PFSK-1 (cell line): Measurements from ENCODE around the gene KIF1B.

Experiments
- FOXP2 ChIP-seq: optimal IDR thresholded peaks from 2 replicates; pipeline ENCODE3; 2011; ENCODE audit warnings: borderline replicate concordance, control low read depth, inconsistent platforms; ENCODE audit not compliant: insufficient read depth; ENCODE audit errors: extremely low read length, extremely low read depth
- POLR2AphosphoS5 ChIP-seq: IDR thresholded peaks from 2 replicates; pipeline ENCODE4 v1.6.1; 2012; ENCODE audit warnings: low read depth, mild to moderate bottlenecking, control low read depth, low read length, moderate library complexity
- SIN3A ChIP-seq: IDR thresholded peaks from 2 replicates; pipeline ENCODE4 v1.6.1; 2012; ENCODE audit warnings: mild to moderate bottlenecking, low read length, moderate library complexity, borderline replicate concordance; ENCODE audit not compliant: insufficient read depth
- TAF1 ChIP-seq: IDR thresholded peaks from 2 replicates; pipeline ENCODE4 v1.6.1; 2012; ENCODE audit warnings: low read length, control low read depth, borderline replicate concordance; ENCODE audit not compliant: insufficient read depth
- TF ChIP-seq, protein P1 (sequence below), 2 experiments: IDR thresholded peaks; 2 replicates each; pipeline versions ENCODE4 v1.6.1 to v1.8.0; 2011 to 2012; ENCODE audit warnings: low read depth in 2 of 2, low read length in 2 of 2, control low read depth in 1 of 2, inconsistent platforms in 1 of 2, mild to moderate bottlenecking in 1 of 2, moderate library complexity in 1 of 2; ENCODE audit not compliant: insufficient read depth in 1 of 2

KIF1B gene

GRCh38 chr1:10338611-10339010 is 128.2 kb downstream of the KIF1B start:
- TF ChIP-seq, protein P1, sequence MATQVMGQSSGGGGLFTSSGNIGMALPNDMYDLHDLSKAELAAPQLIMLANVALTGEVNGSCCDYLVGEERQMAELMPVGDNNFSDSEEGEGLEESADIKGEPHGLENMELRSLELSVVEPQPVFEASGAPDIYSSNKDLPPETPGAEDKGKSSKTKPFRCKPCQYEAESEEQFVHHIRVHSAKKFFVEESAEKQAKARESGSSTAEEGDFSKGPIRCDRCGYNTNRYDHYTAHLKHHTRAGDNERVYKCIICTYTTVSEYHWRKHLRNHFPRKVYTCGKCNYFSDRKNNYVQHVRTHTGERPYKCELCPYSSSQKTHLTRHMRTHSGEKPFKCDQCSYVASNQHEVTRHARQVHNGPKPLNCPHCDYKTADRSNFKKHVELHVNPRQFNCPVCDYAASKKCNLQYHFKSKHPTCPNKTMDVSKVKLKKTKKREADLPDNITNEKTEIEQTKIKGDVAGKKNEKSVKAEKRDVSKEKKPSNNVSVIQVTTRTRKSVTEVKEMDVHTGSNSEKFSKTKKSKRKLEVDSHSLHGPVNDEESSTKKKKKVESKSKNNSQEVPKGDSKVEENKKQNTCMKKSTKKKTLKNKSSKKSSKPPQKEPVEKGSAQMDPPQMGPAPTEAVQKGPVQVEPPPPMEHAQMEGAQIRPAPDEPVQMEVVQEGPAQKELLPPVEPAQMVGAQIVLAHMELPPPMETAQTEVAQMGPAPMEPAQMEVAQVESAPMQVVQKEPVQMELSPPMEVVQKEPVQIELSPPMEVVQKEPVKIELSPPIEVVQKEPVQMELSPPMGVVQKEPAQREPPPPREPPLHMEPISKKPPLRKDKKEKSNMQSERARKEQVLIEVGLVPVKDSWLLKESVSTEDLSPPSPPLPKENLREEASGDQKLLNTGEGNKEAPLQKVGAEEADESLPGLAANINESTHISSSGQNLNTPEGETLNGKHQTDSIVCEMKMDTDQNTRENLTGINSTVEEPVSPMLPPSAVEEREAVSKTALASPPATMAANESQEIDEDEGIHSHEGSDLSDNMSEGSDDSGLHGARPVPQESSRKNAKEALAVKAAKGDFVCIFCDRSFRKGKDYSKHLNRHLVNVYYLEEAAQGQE (IDR thresholded peaks at IDR 0.05; ENCODE audit: insufficient read depth in 1 of 2, low read depth in 2 of 2, low read length in 2 of 2): no peak
- TF ChIP-seq TAF1 (no peak), SIN3A (no peak), FOXP2 (no peak)

GRCh38 chr1:10339036-10339567 is 128.7 kb downstream of the KIF1B start:
- TF ChIP-seq FOXP2 (no peak), SIN3A (no peak), TAF1 (no peak), POLR2AphosphoS5 (no peak)
- TF ChIP-seq, protein P1 (IDR thresholded peaks at IDR 0.05; ENCODE audit: insufficient read depth in 1 of 2, low read depth in 2 of 2, low read length in 2 of 2): no peak

DNA sequence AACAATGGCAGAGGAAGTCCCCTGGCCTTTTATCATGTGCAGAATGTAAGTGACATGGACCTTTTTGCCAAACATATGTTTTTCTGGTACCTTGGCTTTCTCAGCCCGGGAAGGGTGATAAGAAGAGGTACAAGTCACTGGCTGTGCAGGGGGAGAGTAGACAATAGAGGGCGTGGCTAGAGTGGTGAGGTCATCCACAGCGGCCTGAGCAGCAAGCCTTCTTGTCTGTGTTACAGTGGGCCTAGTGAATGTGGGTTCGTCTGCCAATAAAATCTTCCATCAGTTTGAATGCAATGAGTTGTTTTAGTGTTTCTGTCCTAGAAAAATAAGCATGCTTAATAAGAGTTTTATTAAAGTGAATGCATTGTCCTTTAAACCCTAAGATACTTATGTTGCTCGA is 129.4 kb downstream of the KIF1B start:
- no peak for TF ChIP-seq TAF1
- no peak for TF ChIP-seq SIN3A
- no peak for TF ChIP-seq FOXP2

DNA sequence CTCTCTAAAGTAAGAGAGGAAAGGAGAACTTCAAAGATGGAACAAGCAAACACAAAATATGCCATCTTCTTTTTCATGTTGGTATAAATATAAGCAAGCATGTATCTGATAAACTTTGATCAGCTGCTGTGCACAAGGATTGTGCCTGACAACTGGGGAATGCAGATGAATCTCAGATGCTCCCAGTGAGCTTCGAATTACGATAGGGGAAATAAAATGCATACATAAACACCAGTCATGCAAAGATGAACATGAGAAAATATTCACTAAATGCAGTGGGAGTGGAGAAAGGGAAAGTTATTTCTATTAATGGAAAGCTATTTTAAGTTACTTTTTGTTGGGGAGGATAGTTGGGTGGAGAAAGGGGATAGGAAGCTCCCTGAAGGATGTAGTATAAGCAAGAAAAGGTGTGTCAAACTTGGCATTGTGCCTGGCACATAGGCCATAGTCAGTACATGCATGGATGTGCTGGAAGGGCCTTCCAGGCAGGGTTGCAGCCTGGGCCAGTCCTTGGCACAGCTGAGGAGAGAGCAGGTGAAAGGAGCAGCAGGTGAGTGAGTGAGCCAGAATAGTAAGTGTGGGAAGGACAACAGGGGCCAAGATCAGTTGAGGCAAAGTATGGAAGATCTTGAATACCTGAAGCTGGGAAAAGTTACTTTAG is 130.7 kb downstream of the KIF1B start:
- TF ChIP-seq FOXP2 (no peak), SIN3A (no peak), TAF1 (no peak), POLR2AphosphoS5 (no peak)
- TF ChIP-seq, protein P1 (IDR thresholded peaks at IDR 0.05; ENCODE audit: insufficient read depth in 1 of 2, low read depth in 2 of 2, low read length in 2 of 2): no peak

- TF ChIP-seq, protein P1 (IDR thresholded peaks at IDR 0.05; ENCODE audit: insufficient read depth in 1 of 2, low read depth in 2 of 2, low read length in 2 of 2): no peak
- TF ChIP-seq FOXP2 (no peak), TAF1 (no peak), POLR2AphosphoS5 (no peak), SIN3A (no peak)
Observed at GRCh38 chr1:10347109-10347508, 136.7 kb downstream of the KIF1B start.
